HG02970 (cell line): ENCODE measurements around the gene PCED1B.
"Not testable (repeated sequence)": the region's sequence is repeated elsewhere in the genome, so short reads cannot be mapped to it uniquely, and the experiment has no call there.

Experiments used
- ATAC-seq: cut with Tn5 transposase; IDR thresholded peaks from one replicate; pipeline ENCODE4 v1.9.1; 2021; ENCODE audit warnings: mild to moderate bottlenecking, moderate library complexity, moderate number of reproducible peaks; ENCODE audit not compliant: unreplicated experiment, low FRiP score

The PCED1B gene

DNA sequence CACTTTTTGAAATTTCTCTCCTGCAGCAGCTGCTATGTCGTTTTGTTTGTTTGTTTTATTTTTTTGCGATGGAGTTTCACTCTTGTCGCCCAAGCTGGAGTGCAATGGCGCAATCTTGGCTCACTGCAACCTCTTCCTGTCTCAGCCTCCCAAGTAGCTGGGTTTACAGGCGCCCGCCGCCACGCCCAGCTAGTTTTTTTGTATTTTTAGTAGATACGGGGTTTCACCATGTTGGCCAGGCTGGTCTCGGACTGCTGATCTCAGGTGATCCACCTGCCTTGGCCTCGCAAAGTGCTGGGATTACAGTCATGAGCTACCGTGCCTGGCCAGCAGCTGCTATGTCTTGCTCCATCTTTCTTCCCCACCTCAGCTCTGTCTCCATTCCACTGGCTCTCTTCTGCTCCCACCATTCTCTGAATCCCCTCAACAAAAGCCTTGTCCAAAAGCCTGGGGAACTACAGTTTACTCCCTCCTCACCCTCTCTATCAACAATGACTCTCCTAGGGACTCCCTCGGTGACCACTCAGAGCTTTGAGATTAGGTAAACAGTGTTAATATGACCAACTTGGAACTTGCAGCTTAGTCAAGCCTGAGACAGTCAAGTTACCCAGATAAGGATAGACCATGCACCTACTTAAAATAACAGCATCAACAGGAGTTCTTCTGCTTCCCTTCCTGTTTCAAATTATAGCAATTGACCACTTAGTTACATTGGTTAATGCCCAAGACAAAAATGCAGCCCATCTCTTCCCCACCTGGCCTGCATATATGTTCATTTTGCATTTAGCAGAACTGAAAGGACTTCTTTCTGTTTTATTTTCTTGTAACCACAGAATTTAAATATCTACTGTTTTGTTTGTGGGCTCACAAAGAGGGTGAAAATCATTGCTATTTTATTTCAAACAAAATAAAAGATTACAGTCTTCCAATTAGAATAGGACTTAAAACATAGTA, 189.4 kb downstream of the PCED1B start:
- ATAC-seq = peak; percentile 76

DNA sequence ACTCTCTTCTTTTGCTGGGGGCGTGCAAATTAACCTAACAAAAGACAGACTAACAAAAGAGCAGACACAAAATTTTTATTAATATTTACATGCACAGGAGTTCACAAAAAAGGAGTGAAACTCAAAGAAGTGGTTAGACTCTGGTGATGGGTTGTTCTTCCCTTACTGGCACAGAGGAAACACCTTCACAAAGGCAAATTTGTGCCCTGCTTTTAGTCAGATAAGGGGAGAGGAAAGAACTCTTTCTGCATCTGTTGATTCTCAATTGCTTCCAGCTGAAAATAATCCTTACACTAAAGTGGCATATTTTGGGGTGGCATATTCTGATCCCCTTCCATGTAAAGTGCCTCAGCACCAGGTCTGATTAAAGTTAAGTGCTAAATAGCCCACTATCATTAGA, 190.5 kb downstream of the PCED1B start:
- ATAC-seq = no peak

GRCh38 chr12:47270782-47271664, 191.6 kb downstream of the PCED1B start:
- ATAC-seq = no peak

DNA sequence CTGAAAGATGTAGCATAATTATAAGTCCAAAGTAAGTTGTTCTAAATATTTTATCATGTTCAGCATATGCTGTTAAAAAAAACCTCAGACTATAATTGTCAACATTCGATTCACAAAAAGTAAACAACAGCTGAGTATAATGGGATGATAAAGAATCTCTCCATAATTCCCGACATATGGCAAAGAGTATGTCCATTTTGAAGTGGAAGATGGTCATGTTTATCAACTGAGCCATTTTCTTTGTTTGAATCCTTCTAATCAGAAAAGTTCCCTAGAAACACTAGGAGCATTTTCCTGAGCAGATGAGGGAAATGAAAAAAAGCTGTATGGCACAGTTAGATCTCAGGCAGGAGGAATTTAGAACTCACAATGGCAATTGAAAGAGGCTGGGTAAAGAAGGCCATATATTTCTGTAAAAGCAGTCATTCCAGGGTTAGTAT, 192.4 kb downstream of the PCED1B start:
- no peak for ATAC-seq

DNA sequence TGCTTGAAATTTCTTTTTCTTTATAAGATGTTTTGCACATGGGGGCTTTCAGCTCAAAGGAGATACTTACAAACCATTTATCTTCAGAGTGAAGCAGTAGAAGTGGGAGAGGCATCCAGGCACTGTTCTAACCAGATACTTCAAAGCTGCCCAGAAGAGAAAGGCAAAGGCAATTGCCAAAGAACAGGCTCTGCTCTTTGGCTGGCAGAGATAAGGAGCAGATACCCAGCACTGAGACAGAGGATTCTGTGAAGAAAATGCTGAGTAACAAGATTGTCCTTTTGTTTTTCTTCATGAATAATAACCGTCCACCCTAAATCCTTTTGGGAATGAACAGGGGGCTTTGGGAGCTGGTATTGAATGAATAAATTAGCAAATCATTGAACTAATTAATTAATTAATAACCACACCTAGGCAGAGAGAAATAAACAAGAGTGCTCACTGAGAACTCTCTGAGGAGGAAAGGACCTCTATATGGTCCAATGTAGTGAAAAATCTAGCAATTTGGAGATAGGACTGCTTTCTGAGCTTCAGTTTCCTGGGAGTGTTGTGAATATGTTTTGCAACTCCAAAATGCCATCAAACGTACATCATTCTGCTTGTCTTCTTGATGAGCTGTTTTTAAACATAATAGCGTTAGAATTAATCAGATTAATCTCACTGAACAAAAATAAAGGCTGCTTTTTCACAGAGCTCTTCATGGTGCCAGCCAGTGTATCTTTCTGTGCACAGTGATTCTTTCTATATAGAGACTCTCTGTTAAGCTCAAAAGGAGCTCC, 193.2 kb downstream of the PCED1B start:
- no peak for ATAC-seq

DNA sequence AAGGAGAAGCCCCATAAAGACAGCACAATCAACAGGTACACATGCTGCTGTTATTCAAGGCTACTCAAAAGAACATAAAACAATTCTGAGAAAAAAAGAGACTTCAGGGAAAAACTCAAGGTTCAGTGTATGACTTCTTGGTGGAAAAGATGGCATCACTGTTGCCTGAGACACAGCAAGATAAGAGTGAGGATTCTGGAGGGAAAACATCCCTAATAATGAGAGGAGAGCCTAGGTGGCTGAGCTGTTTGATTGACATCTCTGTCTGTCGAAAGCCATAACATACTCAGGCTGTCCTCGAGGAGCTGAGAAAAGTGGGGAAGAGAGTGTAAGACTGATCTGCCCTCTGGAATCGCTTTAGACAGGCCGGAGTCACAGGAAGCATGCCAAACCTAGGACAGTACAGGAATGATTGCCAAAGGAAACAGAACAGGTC, 193.8 kb downstream of the PCED1B start:
- ATAC-seq = no peak

GRCh38 chr12:47274760-47275159, 195.3 kb downstream of the PCED1B start:
- no peak for ATAC-seq

GRCh38 chr12:47276253-47276620, 196.8 kb downstream of the PCED1B start:
- no peak for ATAC-seq

GRCh38 chr12:47276621-47277309, 197.3 kb downstream of the PCED1B start:
- ATAC-seq = peak; percentile 86

DNA sequence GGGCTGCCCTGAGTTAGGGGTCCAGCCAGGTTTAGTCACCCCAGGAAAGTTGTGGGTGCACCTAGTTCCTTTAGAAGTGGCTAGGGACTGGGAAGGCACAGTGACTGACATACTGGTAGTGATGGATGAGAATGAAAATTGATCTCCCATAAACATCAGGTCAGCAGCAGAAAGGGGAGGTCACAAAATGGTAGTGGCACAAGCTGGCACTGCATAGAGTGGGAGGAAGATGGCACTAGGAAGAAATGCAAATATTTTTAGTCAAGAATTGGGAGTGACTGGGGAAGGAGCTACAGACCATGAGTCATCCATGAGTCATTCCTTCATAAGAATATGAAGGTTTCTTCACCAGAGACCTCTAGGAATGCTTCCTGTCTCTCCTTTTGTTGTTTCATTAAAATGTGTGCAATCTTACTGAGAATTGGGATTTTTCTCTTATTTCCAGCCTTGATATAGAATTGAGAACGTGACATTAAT, 198.6 kb downstream of the PCED1B start:
- ATAC-seq = no peak

GRCh38 chr12:47279758-47280157, 200.3 kb downstream of the PCED1B start:
- not testable (repeated sequence) for ATAC-seq

- no peak for ATAC-seq
Observed at GRCh38 chr12:47280543-47281300, 201.3 kb downstream of the PCED1B start.

- no peak for ATAC-seq
Observed at GRCh38 chr12:47281667-47282171, 202.3 kb downstream of the PCED1B start.

GRCh38 chr12:47282206-47282605, 202.8 kb downstream of the PCED1B start:
- ATAC-seq = no peak
